Left lobe of liver (tissue), 2 donors: ENCODE data around the gene HS3ST5. TPM values are rescaled to one million over a fixed set of nuclear protein-coding genes. Genes with fewer than 3 reads are reported as not detected.
"Not testable (repeated sequence)": the region's sequence is repeated elsewhere in the genome, so short reads cannot be mapped to it uniquely, and the experiment has no call there.

Experiments used
- ATAC-seq: fragments of 200-7000 bp; cut with Tn5 transposase; one replicate; pipeline ENCODE4 v1.9.1; 2020; ENCODE audit warnings: mild to moderate bottlenecking, moderate library complexity
- DNase-seq: peaks from one replicate; pipeline ENCODE4 v3.0.0-alpha.2; 2020; ENCODE audit warnings: low spot score
- total RNA-seq: library from RNA; stranded (reverse); gene quantifications from one replicate; pipeline ENCODE4 v1.2.1, GENCODE V29; 2021
- donor health status: DM: no; HTN: no; CAD: no; lungs with moderate emphysema.
- donor health status: DM: no; HTN: yes; CAD: no.

The HS3ST5 gene
- total RNA-seq, 1 donor from 2014 or later: not detected

DNA sequence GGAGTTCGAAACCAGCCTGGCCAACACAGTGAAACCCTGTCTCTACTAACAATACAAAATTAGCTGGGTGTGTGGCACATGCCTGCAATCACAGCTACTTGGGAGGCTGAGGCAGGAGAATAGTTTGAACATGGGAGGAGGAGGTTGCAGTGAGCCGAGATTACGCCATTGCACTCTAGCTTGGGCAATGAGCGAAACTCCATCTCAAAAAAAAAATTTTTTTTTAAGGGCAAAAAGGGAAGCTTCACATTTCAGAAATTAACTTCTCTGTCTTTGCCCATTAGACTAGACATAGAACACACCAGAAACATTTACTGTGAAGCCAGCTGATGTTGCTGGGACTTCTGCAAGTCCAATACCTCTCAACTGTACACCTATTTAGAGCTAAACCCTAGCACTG is 281.1 kb downstream of the HS3ST5 start:
- DNase-seq (no peak), ATAC-seq (no peak)

DNA sequence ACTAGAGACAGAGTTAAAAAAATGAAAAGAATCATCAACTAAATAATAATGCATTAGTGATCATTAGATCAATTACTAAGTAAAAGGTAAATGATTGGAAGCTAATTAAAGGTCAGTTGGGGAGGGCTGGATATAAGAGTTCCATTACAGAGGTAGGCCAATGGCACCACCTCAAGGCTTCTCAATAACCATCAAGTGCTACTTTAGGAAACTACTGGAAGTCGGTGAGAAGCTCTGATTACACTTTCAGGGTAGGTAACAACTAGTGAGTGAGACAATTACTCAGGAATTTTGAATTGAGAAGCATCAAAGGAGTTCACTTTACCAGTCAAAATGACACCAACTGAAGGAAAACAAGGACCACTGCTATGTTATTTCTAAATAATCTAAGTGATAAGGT is 281.7 kb downstream of the HS3ST5 start:
- ATAC-seq (no peak), DNase-seq (no peak)

DNA sequence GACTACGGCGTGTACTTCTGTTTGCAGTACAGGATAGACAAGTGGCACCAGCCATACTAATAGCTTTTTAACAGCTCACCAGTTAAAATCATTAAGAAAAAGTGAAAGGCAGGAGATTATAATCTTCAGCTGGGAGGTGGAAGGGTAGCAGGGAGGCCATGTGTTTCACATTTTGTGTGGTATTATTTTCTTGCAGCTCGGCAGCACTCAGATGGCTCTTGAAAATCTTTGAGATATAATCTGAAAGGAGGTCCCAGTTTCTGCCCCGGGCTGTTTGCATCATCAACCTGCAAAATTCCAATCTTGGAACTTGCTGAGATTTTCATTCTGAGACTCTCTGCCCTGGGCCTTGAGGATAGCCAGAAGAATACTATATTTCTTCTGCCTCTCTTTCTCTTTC is 284.4 kb downstream of the HS3ST5 start:
- DNase-seq (no peak), ATAC-seq (no peak)

DNA sequence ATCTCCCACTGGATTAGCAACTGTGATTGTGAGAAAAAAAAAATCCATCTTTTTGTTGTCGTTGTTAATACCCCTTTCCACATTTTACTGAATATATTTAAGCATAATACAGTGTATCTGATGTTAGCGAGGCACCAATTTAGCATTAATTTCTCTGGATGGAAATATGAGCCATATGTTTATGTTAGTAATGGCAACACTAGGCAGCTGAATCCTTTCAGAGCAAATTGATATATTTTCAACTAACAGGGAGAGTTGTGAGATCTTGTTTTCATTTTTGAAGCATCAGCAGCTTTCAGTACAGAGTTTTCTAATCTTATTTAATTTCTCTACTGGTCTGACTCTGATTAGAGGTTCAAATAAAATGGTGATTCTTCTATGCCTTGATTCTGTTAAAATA is 287.1 kb downstream of the HS3ST5 start:
- ATAC-seq: no peak
- no peak for DNase-seq

DNA sequence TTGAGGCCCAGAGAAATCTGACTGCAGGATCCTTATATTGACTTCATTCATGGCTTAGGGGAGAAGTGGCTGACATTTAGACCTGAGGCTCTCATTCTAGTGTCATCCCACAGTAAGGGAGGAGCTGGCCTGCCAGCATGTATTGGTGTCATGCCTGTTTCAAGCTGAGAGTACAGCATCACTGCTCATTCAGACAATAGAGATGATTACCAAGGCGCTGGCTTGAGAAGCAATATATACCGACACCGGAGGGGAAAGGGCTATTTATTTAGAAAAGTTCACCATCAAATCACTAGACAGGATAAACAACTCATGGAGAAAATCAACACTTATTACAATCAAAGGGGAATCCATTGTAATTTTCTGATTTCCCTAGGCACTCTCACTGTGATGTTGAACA is 287.5 kb downstream of the HS3ST5 start:
- DNase-seq (no peak), ATAC-seq (no peak)

DNA sequence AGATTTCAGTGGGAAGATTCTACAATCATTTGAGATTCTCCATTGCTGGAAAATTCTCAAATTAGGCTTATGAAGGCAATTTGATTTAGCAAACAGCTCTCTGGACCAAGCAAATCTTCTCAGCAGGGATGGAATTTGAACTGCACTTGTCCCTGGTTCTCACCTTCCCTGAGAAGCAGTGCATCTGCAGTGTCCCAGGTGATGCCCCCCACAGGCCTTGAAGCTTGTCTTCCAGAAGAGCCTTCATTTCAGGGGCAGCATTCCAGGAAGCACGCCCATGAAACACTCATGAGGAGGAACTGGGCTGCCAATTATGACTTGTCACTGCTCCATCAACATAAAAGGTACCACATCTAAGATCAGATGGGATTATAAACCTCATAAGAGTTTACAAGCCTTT is 289.0 kb downstream of the HS3ST5 start:
- DNase-seq (no peak), ATAC-seq (no peak)

DNA sequence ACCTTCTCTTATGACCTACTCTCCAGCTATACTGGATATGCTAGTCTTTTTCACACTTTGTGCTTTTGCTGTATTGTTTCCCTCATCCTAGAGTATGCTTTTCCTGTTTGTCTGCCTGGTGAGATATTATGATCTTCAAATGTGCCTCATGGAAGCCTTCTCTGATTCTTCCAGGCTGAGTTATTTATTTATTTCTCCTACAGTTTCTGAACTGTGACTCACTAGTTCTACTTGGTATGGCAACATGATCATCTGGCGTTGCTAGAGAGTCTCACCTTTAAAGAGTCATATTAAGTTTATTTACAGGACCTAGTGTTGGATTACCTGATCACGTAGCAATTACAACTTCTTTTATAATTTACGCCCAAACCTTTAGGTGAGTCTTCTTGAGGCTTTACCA is 290.7 kb downstream of the HS3ST5 start:
- ATAC-seq (no peak), DNase-seq (no peak)

DNA sequence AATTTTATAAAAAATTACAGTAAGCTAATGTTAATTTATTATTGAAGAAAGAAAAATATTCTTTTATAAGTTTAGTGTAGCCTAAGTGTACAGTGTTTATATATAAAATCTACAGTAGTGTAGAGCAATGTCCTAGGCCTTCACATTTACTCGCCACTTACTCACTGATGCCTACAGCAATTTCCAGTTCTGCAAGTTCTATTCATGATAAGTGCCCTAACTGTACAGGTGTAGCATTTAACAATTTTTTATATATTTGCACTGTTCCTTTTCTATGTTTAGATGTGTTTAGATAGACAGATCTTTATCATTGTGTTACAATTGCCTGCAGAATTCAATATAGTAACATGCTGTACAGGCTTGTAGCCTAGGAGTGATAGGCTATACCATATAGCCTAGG is 291.8 kb downstream of the HS3ST5 start:
- ATAC-seq: no peak
- no peak for DNase-seq

DNA sequence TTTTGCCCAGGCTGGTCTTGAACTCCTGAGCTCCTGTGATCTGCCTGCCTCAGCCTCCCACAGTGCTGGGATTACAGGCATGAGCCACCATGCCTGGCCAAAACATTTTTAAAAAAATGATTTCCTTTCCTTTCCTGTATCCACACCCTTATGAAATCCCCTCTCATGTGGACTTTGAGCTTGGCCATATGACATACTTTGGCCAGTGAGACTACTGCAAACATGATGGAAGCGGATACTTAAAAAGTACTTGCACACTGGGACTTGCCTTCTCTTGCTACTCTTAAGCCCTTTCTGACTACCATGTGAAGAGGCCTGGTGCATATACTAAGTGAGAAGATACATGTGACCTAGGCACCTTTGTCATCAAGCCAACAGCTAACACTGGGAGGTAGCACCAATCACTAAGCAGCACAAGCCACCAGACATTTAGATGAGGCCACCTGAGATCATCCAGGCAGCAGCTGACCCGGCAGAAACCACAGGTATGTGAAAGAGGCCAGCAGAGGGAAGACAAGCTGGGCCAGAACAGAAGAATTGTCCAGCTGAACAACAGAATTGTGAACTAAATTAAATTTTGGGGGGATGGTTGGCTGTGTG is 293.4 kb downstream of the HS3ST5 start:
- no peak for ATAC-seq
- DNase-seq: no peak

DNA sequence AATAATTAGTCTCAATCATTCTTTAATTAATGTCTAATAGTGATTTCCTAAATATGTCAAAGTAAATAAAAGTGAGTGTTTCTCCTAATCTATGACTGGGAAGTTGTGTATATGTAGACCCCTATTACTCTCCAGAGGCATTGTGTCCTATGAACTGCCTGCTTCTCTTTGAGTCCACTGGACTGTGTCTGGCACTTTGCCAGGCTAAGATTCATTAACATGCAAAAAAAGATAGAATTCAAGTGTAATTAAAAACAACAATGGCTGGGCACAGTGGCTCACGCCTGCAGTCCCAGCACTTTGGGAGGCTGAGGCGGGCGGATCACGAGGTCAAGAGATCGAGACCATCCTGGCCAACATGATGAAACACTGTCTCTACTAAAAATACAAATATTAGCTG is 298.3 kb downstream of the HS3ST5 start:
- not testable (repeated sequence) for ATAC-seq, DNase-seq

DNA sequence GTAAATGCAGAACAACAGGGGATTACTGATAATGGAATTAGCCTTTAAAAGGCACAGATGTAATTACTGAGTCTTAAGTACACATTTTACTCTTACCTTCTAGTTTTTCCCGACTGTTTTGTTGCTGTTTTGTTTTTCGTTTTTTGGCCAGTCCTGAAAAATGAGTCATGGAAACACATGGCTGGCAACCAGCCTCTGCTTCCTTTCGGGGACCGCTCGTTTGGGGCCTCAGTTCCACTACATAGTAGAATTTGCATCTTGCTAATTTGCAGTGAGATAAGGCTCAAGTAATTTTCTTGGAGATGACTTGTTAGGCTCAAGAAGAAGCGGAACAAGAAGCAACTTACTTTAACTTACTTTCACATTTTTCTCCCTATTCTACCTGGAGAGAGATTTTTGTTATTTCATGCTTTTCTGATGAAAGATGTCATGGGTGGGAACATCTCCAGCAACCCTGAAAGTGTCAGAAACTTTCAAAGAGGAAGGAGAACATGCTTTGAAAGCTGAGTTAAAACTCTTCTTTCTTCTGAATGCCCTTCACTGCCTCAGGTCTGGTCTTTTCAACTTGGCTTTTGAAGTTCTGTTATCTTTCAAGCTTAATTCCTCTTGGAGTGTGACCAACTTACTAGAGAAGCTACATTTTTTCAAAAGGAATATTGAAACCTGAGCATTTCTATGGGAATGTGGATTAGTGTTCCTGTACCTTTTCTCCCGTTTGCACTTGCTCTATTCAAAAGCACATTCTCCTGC is 300.4 kb downstream of the HS3ST5 start:
- ATAC-seq (no peak), DNase-seq (no peak)

DNA sequence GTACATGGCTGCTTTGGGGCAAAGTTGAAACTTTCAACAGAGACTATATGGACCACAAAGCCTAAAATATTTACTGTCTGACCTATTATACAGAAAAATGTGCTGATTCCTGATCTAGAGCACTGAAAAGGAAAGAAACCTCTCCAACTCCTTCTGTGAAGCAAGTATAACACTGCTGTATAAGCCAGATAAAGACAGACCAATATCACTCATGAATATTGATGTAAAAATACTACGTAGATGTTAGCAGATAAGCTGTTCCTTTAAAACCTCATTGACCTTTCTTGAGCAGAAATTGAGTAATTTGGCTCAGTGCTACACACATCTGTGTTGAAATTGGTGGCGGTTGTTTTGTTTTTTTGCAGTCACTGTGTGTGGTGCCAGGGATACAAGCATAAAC is 302.0 kb downstream of the HS3ST5 start:
- DNase-seq (no peak), ATAC-seq (no peak)

DNA sequence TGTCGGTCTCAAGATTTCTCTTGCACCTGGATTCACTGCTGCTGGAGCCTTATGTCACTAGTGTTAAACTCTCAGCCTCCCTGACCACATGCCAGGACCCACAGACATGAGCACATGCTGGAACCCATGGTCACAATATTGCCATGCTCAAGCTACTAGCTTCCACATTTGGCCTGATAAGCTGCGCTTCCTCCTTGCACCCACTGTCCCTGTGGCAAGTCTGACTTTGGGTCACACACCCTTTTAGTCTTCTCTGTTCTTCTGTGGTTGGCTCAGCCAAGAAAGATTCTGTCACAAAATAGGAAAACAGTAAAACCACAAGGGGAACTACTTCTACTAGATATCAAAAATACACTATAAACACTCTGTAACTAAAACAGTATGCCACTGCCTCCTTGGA is 303.0 kb downstream of the HS3ST5 start:
- ATAC-seq: no peak
- DNase-seq: no peak

DNA sequence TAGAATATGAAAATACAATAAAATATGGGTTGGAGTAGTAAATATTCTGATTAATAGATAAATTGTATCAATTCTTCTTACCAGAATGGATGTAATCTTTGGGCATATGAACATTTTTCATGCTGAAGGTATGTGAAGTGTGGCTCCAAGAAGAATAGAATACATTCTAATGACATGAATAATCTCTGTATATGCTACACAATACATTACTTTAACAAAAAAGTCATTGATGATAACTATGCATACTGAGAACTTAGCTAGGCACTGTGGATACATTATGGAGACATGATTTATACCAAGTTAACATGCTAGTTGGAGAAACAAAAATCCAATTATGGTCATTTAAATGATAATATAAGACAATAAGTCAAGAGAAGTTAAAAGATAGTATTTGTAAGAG is 309.2 kb downstream of the HS3ST5 start:
- ATAC-seq: no peak
- DNase-seq: no peak

DNA sequence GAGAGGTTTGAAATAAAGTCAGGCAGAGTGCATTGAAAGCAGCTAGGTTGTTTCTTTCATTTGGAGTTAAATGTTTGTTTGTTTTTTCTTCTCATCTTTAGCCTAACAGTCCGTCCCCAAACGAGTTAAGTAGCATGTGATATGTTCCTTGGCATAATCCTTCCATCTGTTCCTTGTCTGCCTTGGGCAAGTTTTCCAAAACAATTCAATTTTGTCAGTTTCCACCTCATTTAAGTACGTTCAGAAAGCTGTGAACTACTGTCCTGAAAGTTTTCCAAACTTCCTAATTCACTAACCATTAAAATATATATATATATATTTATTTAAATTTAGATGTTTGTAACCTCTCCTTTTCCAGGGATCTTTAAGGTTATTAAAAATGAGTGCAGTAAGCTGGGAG is 310.1 kb downstream of the HS3ST5 start:
- DNase-seq: no peak
- no peak for ATAC-seq

DNA sequence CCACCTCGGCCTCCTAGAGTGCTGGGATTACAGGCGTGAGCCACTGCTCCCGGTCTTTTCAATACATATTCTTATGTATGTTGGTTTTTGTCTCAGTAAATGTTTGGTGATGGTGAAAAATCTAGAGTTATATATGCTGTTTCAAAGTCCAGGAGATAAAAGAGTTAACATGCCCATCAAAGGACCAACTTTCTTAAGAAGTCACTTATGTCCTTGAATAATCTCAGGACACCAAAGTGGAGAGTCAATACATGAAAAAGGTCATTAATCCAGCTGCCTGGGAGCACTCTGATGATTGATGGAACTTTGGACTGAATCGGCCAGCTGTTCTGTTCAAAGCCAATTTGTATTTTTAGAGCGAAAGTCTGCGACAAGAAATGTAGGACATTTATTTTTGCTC is 312.1 kb downstream of the HS3ST5 start:
- no peak for DNase-seq

DNA sequence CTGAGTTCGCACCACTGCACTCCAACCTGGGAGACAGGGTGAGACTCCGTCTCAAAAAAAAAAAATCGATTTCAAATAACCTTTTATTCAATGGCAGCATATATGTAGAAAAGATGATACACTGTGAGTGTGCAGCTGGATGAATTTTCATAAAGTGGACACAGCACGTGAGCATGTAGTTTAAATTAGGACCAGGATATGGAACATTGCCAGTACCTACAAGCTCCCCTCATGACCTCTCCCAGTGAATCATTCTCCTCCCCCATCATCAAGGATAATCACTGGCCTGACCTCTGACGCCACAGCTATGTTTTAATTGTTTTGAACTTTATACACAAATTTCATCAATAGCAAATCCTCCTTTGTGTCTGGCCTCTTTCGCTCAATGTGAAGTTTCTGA is 318.1 kb downstream of the HS3ST5 start:
- no peak for DNase-seq
- ATAC-seq: no peak

More for the DNA sequence above, 312.1 kb downstream of the HS3ST5 start:
- ATAC-seq: no peak

DNA sequence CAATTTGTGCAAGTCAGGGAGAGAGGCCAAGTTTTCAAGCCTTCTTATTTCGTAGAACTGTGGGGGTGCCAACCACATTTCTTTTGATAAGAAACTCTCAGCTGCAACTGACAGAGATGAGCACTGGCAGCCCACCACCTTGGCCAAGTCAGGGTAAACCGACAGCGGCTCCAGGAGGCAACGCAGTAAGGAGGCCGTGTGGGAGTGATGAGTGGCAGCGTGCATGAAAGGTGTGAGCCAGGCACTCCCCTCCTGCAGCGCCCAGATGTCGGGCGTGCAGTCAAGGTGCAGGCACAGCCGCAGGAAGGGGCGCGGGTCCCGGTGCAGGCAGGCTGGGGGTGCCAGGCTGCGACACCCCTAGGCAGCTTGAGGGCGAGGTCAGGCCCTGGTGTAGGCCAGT is 322.6 kb downstream of the HS3ST5 start:
- ATAC-seq (no peak), DNase-seq (no peak)

DNA sequence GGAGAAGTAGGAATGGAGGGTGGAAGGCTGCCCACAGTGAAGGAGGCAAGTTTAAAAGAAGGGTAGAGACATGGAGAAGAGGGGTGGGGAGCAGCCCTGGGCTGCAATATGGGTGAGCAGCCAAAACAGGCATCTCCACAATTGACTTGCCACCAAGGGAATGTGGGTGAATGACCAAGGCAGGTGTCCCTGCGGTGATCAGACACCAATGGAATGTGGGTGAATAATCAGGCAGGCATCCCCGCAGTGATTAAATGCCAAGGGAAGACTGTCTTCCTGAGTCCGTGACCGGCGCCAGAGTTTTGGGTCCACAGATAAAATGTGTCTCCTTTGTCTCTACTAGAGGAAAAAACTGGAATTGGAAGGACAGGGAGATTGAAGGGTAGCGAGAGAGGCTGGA is 325.7 kb downstream of the HS3ST5 start:
- not testable (repeated sequence) for ATAC-seq

DNA sequence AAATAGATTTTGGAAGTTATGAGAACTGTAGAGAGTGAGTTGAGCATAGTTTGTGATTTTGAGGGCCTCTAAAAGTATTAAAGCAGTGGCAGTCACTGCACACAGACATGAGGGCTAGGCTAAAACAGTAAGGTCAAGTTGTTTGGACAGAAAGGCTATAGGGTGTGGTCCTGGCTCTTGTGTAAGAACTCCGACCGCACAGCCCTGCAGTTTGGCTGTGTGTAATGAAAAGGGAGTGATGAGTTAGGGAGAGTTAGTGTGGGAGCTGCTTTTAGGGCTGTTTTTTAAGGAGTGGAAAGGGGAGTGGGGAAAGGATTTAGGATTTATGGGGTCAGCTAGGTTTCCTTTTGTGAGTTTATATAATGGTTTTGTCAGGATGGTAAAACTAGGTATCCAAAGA is 328.7 kb downstream of the HS3ST5 start:
- not testable (repeated sequence) for ATAC-seq, DNase-seq

More for the DNA sequence above, 325.7 kb downstream of the HS3ST5 start:
- DNase-seq: not testable (repeated sequence)

DNA sequence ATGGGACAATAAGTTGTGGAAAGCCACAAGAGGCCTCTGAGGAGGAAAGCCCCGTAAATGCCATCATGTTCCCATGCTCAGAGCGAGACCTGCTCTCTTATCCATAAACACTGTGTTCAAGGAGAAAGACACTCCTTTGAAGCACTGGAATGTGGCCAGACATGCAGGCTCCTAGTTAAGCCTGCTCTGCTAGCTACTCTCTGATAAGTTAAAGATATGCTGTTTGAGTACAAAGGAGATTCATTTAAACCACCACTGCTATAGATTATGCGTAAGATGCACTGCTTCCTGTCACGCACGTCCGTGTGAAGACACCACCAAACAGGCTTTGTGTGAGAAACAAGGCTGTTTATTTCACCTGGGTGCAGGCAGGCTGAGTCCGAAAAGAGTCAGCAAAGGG is 331.3 kb downstream of the HS3ST5 start:
- not testable (repeated sequence) for ATAC-seq, DNase-seq

DNA sequence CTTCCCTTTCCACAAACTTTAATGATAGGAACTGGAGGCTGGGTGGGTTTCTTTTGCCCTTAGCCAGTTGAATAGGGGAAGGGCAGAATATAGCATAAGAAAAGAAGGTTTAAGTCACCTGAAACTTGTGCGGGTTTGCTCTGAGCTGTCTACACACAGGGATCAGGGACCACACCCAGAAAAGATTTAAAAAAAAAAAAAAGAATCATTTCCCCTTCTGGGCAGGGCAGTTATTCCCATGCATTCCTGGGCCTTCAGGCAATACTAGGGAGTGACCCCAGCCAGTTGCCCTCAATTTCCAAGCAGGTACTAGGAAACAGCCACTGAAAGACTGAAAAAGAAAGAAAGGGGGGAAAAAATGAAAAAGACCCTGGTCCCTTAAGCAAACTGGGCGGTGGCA is 332.3 kb downstream of the HS3ST5 start:
- DNase-seq (no peak), ATAC-seq (no peak)

DNA sequence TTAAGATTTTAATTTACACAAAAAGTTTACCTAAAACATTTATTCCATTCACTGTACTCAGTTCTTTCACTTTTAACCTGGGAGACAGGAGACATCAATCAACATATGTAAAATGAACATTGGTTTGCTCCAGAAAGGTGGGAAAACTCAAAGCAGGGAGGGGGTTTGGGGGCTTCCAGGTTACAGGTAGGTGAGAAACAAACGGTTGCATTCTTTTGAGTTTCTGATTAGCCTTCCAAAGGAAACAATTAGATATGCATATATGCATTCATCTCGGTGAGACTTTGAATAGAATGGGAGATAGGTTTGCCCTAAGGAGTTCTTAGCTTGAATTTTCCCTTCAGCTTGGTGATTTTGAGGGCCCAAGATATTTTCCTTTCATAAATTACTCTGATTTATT is 333.6 kb downstream of the HS3ST5 start:
- DNase-seq: no peak
- ATAC-seq: no peak
